HepG2 (cell line): ENCODE results near the gene ZC3H4. TPM values are rescaled to one million over a fixed set of nuclear protein-coding genes. Genes with fewer than 3 reads are reported as not detected.

ENCODE experiments used
- ATF4 ChIP-seq, 2 experiments: fragments of 450-650 bp in 1 of 2; sonication (generic) in 1 of 2; formaldehyde crosslinking; IDR thresholded peaks; 2 replicates each; pipeline versions ENCODE4 v1.5.0 to v1.8.0; 2020 to 2022; ENCODE audit warnings: mild to moderate bottlenecking in 1 of 2, missing genetic modification reagents in 1 of 2
- CREM ChIP-seq, 2 experiments: sonication (generic) in 1 of 2; formaldehyde crosslinking in 1 of 2; IDR thresholded peaks; 2 replicates each; pipeline versions ENCODE4 v1.4.0 to v1.6.1; 2016 to 2020; ENCODE audit warnings: antibody characterized with exemption in 1 of 2, mild to moderate bottlenecking in 1 of 2, missing genetic modification reagents in 1 of 2
- DDIT3 ChIP-seq: sonication (generic); formaldehyde crosslinking; IDR thresholded peaks from 2 replicates; pipeline ENCODE4 v1.4.0; 2020; ENCODE audit warnings: mild to moderate bottlenecking, missing genetic modification reagents
- ELF1 ChIP-seq: sonication (generic); formaldehyde crosslinking; IDR thresholded peaks from 2 replicates; pipeline ENCODE4 v1.4.0; 2020; ENCODE audit warnings: missing genetic modification reagents
- ETV5 ChIP-seq: IDR thresholded peaks from 2 replicates; pipeline ENCODE4 v1.6.1; 2018; ENCODE audit warnings: missing biosample characterization, missing genetic modification reagents, inconsistent platforms, borderline replicate concordance
- FOXC1 ChIP-seq: sonication (generic); formaldehyde crosslinking; IDR thresholded peaks from 2 replicates; pipeline ENCODE4 v1.8.0; 2022; ENCODE audit warnings: mild to moderate bottlenecking, missing genetic modification reagents, borderline replicate concordance
- GZF1 ChIP-seq: sonication (generic); formaldehyde crosslinking; IDR thresholded peaks from 2 replicates; pipeline ENCODE4 v1.5.1; 2020; ENCODE audit warnings: mild to moderate bottlenecking, missing genetic modification reagents
- MAFK ChIP-seq, 2 experiments: IDR thresholded peaks in 1 of 2; conservative IDR thresholded peaks in 1 of 2; 2 replicates each; pipeline ENCODE4 v1.6.1; 2011; ENCODE audit warnings: improper control_type of control experiment in 2 of 2, low read length in 2 of 2
- PREB ChIP-seq: sonication (generic); formaldehyde crosslinking; IDR thresholded peaks from 2 replicates; pipeline ENCODE4 v1.4.0; 2020; ENCODE audit warnings: missing genetic modification reagents
- RBM39 ChIP-seq: fragments of 200-400 bp; formaldehyde crosslinking; IDR thresholded peaks from one replicate; pipeline ENCODE4 v1.6.1; 2018; ENCODE audit warnings: antibody characterized with exemption, mild to moderate bottlenecking, low read depth, low read length; ENCODE audit not compliant: poor library complexity, severe bottlenecking
- TBL1XR1 ChIP-seq: fragments of 150-350 bp; IDR thresholded peaks from 2 replicates; pipeline ENCODE4 v1.6.1; 2014; ENCODE audit warnings: borderline replicate concordance, low read length; ENCODE audit not compliant: partially characterized antibody
- TMF1 ChIP-seq: sonication (generic); formaldehyde crosslinking; IDR thresholded peaks from 2 replicates; pipeline ENCODE4 v1.8.1; 2022; ENCODE audit warnings: low read depth, missing genetic modification reagents
- TOE1 ChIP-seq: sonication (generic); formaldehyde crosslinking; IDR thresholded peaks from 2 replicates; pipeline ENCODE4 v1.4.0; 2020; ENCODE audit warnings: mild to moderate bottlenecking, missing genetic modification reagents
- ZFP36L2 ChIP-seq: sonication (generic); formaldehyde crosslinking; IDR thresholded peaks from 2 replicates; pipeline ENCODE4 v1.4.0; 2020; ENCODE audit warnings: missing genetic modification reagents
- ZMAT3 ChIP-seq: sonication (generic); formaldehyde crosslinking; conservative IDR thresholded peaks from 2 replicates; pipeline ENCODE4 v1.7.0; 2021; ENCODE audit warnings: missing genetic modification reagents
- ZMYM2 ChIP-seq: sonication (generic); formaldehyde crosslinking; IDR thresholded peaks from 2 replicates; pipeline ENCODE4 v1.8.0; 2022; ENCODE audit warnings: mild to moderate bottlenecking, missing genetic modification reagents
- ZNF180 ChIP-seq: sonication (generic); formaldehyde crosslinking; IDR thresholded peaks from 2 replicates; pipeline ENCODE4 v1.4.0; 2020; ENCODE audit warnings: low read depth, missing genetic modification reagents, borderline replicate concordance
- ZNF292 ChIP-seq: sonication (generic); formaldehyde crosslinking; IDR thresholded peaks from 2 replicates; pipeline ENCODE4 v1.8.1; 2022; ENCODE audit warnings: mild to moderate bottlenecking, low read depth, missing genetic modification reagents, borderline replicate concordance
- ZNF512B ChIP-seq: sonication (generic); formaldehyde crosslinking; IDR thresholded peaks from 2 replicates; pipeline ENCODE4 v1.5.1; 2020; ENCODE audit warnings: missing genetic modification reagents, mild to moderate bottlenecking, borderline replicate concordance
- ZNF567 ChIP-seq: sonication (generic); formaldehyde crosslinking; IDR thresholded peaks from 2 replicates; pipeline ENCODE4 v1.8.1; 2023; ENCODE audit warnings: mild to moderate bottlenecking, missing genetic modification reagents, borderline replicate concordance
- ZNF629 ChIP-seq: sonication (generic); formaldehyde crosslinking; conservative IDR thresholded peaks from 2 replicates; pipeline ENCODE4 v1.5.0; 2020; ENCODE audit warnings: missing genetic modification reagents
- ZNF747 ChIP-seq: sonication (generic); formaldehyde crosslinking; IDR thresholded peaks from 2 replicates; pipeline ENCODE4 v1.8.1; 2023; ENCODE audit warnings: missing genetic modification reagents, mild to moderate bottlenecking, borderline replicate concordance
- ZNF839 ChIP-seq: sonication (generic); formaldehyde crosslinking; IDR thresholded peaks from 2 replicates; pipeline ENCODE4 v1.4.0; 2020; ENCODE audit warnings: missing genetic modification reagents, mild to moderate bottlenecking, borderline replicate concordance
- polyA plus RNA-seq, 8 experiments: library from polyadenylated mRNA; depleted of rRNA in 3 of 8; stranded (reverse) in 7 of 8; unstranded in 1 of 8; fragments of >200 nt; fragmentation: Illumina TruSeq in 4 of 8; extraction: Trizol in 4 of 8; gene quantifications; 2 replicates each; pipeline versions ENCODE4 v1.2.1 to v1.2.3, GENCODE V29; 2011 to 2016; ENCODE audit warnings: low read depth in 4 of 8, missing spikeins in 1 of 8, mixed read lengths in 1 of 8; ENCODE audit not compliant: insufficient read depth in 1 of 8
- total RNA-seq, 5 experiments: library from RNA; depleted of rRNA; stranded (reverse); fragments of >200 nt; fragmentation: Illumina TruSeq; extraction: Trizol; gene quantifications; 2 replicates each; pipeline ENCODE4 v1.2.3, GENCODE V29; 2016; ENCODE audit warnings: low read depth in 1 of 5

The ZC3H4 gene
- total and polyA plus RNA-seq, 2 of the 13 experiments (the other 11 are each of a cell fraction or from before 2014, with no cell fraction given), result 1.8 to 10.7 TPM

GRCh38 chr19:47112997-47113849, at the start of gene ZC3H4 (continued):
- TF ChIP-seq TOE1 (CRISPR knock-in tag) (no peak), FOXC1 (CRISPR knock-in tag) (0 out of 2 replicates have a peak, but pooled peaks have one; percentile 4), TBL1XR1 (peak; percentile 57), ZNF292 (CRISPR knock-in tag) (no peak), PREB (CRISPR knock-in tag) (no peak), ETV5 (peak; percentile 83), RBM39 (peak; percentile 33), MAFK (conservative IDR thresholded peaks at IDR 0.05 in 1 of 2, IDR thresholded peaks at IDR 0.05 in 1 of 2; ENCODE audit: low read length in 2 of 2) (no peak), CREM (IDR thresholded peaks at IDR 0.05) (peak; percentile 95), CREM (CRISPR knock-in tag; IDR thresholded peaks at IDR 0.05) (0 out of 2 replicates have a peak, but pooled peaks have one; percentile 46), ZNF839 (CRISPR knock-in tag) (peak; percentile 47; the same call in 1 of the 2 replicates), ZFP36L2 (CRISPR knock-in tag) (no peak), ZNF180 (CRISPR knock-in tag) (no peak), DDIT3 (CRISPR knock-in tag) (no peak), TMF1 (CRISPR knock-in tag) (no peak; the same call in 1 of the 2 replicates), ZNF747 (peak; percentile 44; the same call in 1 of the 2 replicates), ELF1 (CRISPR knock-in tag) (peak; percentile 81), ZMYM2 (CRISPR knock-in tag) (peak; percentile 59; the same call in 1 of the 2 replicates), ZNF567 (CRISPR knock-in tag) (no peak), GZF1 (CRISPR knock-in tag) (no peak), ZMAT3 (CRISPR knock-in tag) (peak; percentile 74; the same call in 1 of the 2 replicates), ZNF629 (CRISPR knock-in tag) (0 out of 2 replicates have a peak, but pooled peaks have one; percentile 36), ATF4 (CRISPR knock-in tag; IDR thresholded peaks at IDR 0.05) (0 out of 4 replicates have a peak, but pooled peaks of 1 of the 2 experiments have one; percentile 32), ZNF512B (CRISPR knock-in tag) (0 out of 2 replicates have a peak, but pooled peaks have one; percentile 15)
